CD4-positive, alpha-beta T cell (primary cell): Measurements from ENCODE around the gene AP1S2. TPM values are rescaled to one million over a fixed set of nuclear protein-coding genes. Genes with fewer than 3 reads are reported as not detected.

Experiments
- ATAC-seq: fragments of 200-7000 bp; cut with Tn5 transposase; one replicate; pipeline ENCODE4 v1.10.0; 2022; ENCODE audit warnings: mild to moderate bottlenecking; ENCODE audit not compliant: poor library complexity
- CTCF ChIA-PET: fragments of 350-600 bp; sonication (Branson Sonifier 250); formaldehyde crosslinking; loops from one replicate; lab custom pipeline; 2021; ENCODE audit warnings: antibody characterized with exemption, inconsistent platforms; lab: Charles Lee
- POLR2A ChIA-PET: fragments of 350-600 bp; sonication (Branson Sonifier 250); formaldehyde crosslinking; loops from one replicate; lab custom pipeline; 2021; ENCODE audit warnings: antibody characterized with exemption, inconsistent platforms; lab: Charles Lee
- DNase-seq, 14 experiments: peaks; one replicate each; pipeline ENCODE4 v3.0.0-alpha.2; 2013 to 2020; ENCODE audit warnings: mixed read lengths in 2 of 14
- H3K27ac ChIP-seq, 2 donors: one replicate each; pipeline versions ENCODE4 v1.5.1 to v1.7.0; 2013; ENCODE audit warnings: low read length in 2 of 2, low read depth in 1 of 2, mild to moderate bottlenecking in 1 of 2
- H3K27me3 ChIP-seq, 2 experiments: 1 replicate in 1 of 2; 2 replicates in 1 of 2; pipeline versions ENCODE4 v1.6.1 to v1.7.0; 2013; ENCODE audit warnings: low read length in 2 of 2, control low read depth in 1 of 2, mild to moderate bottlenecking in 1 of 2, moderate library complexity in 1 of 2; ENCODE audit not compliant: insufficient read depth in 2 of 2, control insufficient read depth in 1 of 2
- H3K36me3 ChIP-seq: one replicate; pipeline ENCODE4 v1.6.1; 2013; ENCODE audit warnings: low read length, control low read depth; ENCODE audit not compliant: insufficient read depth
- H3K4me1 ChIP-seq: one replicate; pipeline ENCODE4 v1.6.1; 2013; ENCODE audit warnings: low read length, control low read depth; ENCODE audit not compliant: insufficient read depth
- H3K4me3 ChIP-seq: one replicate; pipeline ENCODE4 v1.5.1; 2013; ENCODE audit warnings: mild to moderate bottlenecking, low read length, moderate library complexity
- H3K9me3 ChIP-seq, 2 experiments: 1 replicate in 1 of 2; 2 replicates in 1 of 2; pipeline versions ENCODE4 v1.6.1 to v1.7.0; 2013; ENCODE audit warnings: low read length in 2 of 2, mild to moderate bottlenecking in 2 of 2, control low read depth in 1 of 2, moderate library complexity in 1 of 2; ENCODE audit not compliant: control insufficient read depth in 1 of 2, insufficient read depth in 1 of 2
- H3K27ac Mint-ChIP-seq: one replicate; pipeline ENCODE4 v1.8.0; 2020; ENCODE audit warnings: mixed read lengths
- H3K27me3 Mint-ChIP-seq: one replicate; pipeline ENCODE4 v1.8.0; 2021; ENCODE audit warnings: mixed read lengths
- H3K36me3 Mint-ChIP-seq: one replicate; pipeline ENCODE4 v1.8.0; 2021; ENCODE audit warnings: low read depth, mixed read lengths
- H3K4me1 Mint-ChIP-seq: one replicate; pipeline ENCODE4 v1.8.0; 2021; ENCODE audit warnings: low read depth, mixed read lengths
- H3K4me3 Mint-ChIP-seq: one replicate; pipeline ENCODE4 v1.8.0; 2020; ENCODE audit warnings: mild to moderate bottlenecking, mixed read lengths
- H3K9me3 Mint-ChIP-seq: one replicate; pipeline ENCODE4 v1.8.0; 2020; ENCODE audit warnings: mixed read lengths
- CTCF ChIP-seq: fragments of 200-600 bp; IDR thresholded peaks from one replicate; pipeline ENCODE4 v1.8.0; 2022; ENCODE audit warnings: antibody characterized with exemption, mild to moderate bottlenecking
- intact Hi-C, 2 experiments: fragments of 100-400 bp; cut with DNase I in 1 of 2; cut with micrococcal nuclease in 1 of 2; formaldehyde crosslinking; loops; one replicate each; pipeline versions ENCODE4 v1.15.1 to v1.9.0; 2023 to 2025; cut with DNase I, micrococcal nuclease
- total RNA-seq, 174 experiments: library from RNA in 2 of 174; stranded (reverse) in 2 of 174; gene quantifications; one replicate each; pipeline ENCODE4 v1.2.3 and lab custom pipeline; 2021 to 2026

AP1S2 gene
- total RNA-seq, 2 experiments from 2014 or later = 20.0 to 20.8 TPM

GRCh38 chrX:15849555-15849954 is 5.1 kb downstream of the AP1S2 start:
- ChIA-PET CTCF (interaction anchor here (1.9 kb wide), 1 partner anchor 10 kb away, joined by 4 read pairs; no protein-coding TSS in a partner anchor), POLR2A (no interaction called here)
- H3K9me3 Mint-ChIP-seq = no peaks in the 10 kb centered on the region

GRCh38 chrX:15848576-15848975 is 6.0 kb downstream of the AP1S2 start:
- peaks cover 40% of the 10 kb centered on the region for H3K4me1 Mint-ChIP-seq
- intact Hi-C loops = no loop called here
- CTCF ChIA-PET = interaction anchor here (0.6 to 1.9 kb wide), 3 partner anchors 9 to 110 kb away, joined by 3 to 4 read pairs (median 4); no protein-coding TSS in a partner anchor
- peaks cover 54% of the 10 kb centered on the region for H3K36me3 Mint-ChIP-seq
- H3K9me3 ChIP-seq = no peaks in the 10 kb centered on the region
- H3K36me3 ChIP-seq = peaks cover 14% of the 10 kb centered on the region
- no peaks in the 10 kb centered on the region for H3K4me1 ChIP-seq
- ATAC-seq (no peak), DNase-seq (no peak)
- no peak for TF ChIP-seq CTCF
- H3K27me3 Mint-ChIP-seq = no peaks in the 10 kb centered on the region
- POLR2A ChIA-PET = interaction anchor here (1.3 kb wide), 1 partner anchor 58 kb away, joined by 3 read pairs; the partner anchor contains the start of gene ZRSR2
- H3K27ac Mint-ChIP-seq = no peak overlapping the region
- H3K4me3 ChIP-seq = no peak overlapping the region
- no peak overlapping the region for H3K4me3 Mint-ChIP-seq
- no peak overlapping the region for H3K27ac ChIP-seq
- H3K27me3 ChIP-seq = no peaks in the 10 kb centered on the region
- no peaks in the 10 kb centered on the region for H3K9me3 Mint-ChIP-seq

More at GRCh38 chrX:15849555-15849954, 5.1 kb downstream of the AP1S2 start:
- Histone ChIP-seq H3K27ac (no peak overlapping the region), H3K27me3 (no peaks in the 10 kb centered on the region), H3K9me3 (no peaks in the 10 kb centered on the region), H3K4me1 (peaks cover 5% of the 10 kb centered on the region), H3K36me3 (peaks cover 8% of the 10 kb centered on the region), H3K4me3 (no peak overlapping the region)
- Mint-ChIP-seq H3K4me1 (peaks cover 42% of the 10 kb centered on the region), H3K27ac (peak overlapping the region; percentile 0), H3K4me3 (no peak overlapping the region), H3K36me3 (peaks cover 44% of the 10 kb centered on the region), H3K27me3 (no peaks in the 10 kb centered on the region)
- DNase-seq = no peak
- intact Hi-C loops = no loop called here
- no peak for ATAC-seq
- TF ChIP-seq CTCF = no peak

- H3K27ac ChIP-seq = no peak overlapping the region
- Mint-ChIP-seq H3K27ac (no peak overlapping the region), H3K9me3 (no peaks in the 10 kb centered on the region), H3K36me3 (peaks cover 46% of the 10 kb centered on the region), H3K4me1 (peaks cover 7% of the 10 kb centered on the region), H3K27me3 (no peaks in the 10 kb centered on the region), H3K4me3 (no peak overlapping the region)
- POLR2A ChIA-PET = no interaction called here
- DNase-seq = no peak
- intact Hi-C loops = no loop called here
- CTCF ChIA-PET = no interaction called here
- ATAC-seq = no peak
- no peaks in the 10 kb centered on the region for H3K4me1 ChIP-seq
- no peak for TF ChIP-seq CTCF
- no peak overlapping the region for H3K4me3 ChIP-seq
- H3K9me3 ChIP-seq = no peaks in the 10 kb centered on the region
- H3K27me3 ChIP-seq = no peaks in the 10 kb centered on the region
- peaks cover 20% of the 10 kb centered on the region for H3K36me3 ChIP-seq
Observed at GRCh38 chrX:15843960-15844359, 10.7 kb downstream of the AP1S2 start.
